ENCODE measurements around the gene CLIP1.

GRCh38 chr12:122423258-122424165 lies 1.0 kb upstream of the CLIP1 start:
- TF ChIP-seq, protein P1, sequence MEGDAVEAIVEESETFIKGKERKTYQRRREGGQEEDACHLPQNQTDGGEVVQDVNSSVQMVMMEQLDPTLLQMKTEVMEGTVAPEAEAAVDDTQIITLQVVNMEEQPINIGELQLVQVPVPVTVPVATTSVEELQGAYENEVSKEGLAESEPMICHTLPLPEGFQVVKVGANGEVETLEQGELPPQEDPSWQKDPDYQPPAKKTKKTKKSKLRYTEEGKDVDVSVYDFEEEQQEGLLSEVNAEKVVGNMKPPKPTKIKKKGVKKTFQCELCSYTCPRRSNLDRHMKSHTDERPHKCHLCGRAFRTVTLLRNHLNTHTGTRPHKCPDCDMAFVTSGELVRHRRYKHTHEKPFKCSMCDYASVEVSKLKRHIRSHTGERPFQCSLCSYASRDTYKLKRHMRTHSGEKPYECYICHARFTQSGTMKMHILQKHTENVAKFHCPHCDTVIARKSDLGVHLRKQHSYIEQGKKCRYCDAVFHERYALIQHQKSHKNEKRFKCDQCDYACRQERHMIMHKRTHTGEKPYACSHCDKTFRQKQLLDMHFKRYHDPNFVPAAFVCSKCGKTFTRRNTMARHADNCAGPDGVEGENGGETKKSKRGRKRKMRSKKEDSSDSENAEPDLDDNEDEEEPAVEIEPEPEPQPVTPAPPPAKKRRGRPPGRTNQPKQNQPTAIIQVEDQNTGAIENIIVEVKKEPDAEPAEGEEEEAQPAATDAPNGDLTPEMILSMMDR (IDR thresholded peaks at IDR 0.05; ENCODE audit: insufficient read depth, low read length, poor library complexity, severe bottlenecking) = no peak
- TF ChIP-seq EZH2phosphoT487 (conservative IDR thresholded peaks at IDR 0.05; ENCODE audit: low read length) = no peak
